ENCODE data around the gene SMKR1. TPM values are rescaled to one million over a fixed set of nuclear protein-coding genes. Genes with fewer than 3 reads are reported as not detected.

Gene SMKR1
- total and polyA plus RNA-seq, 9 donors, result 0.48 to 3.2 (median 0.67) TPM; not detected in 2

GRCh38 chr7:129462420-129462819 is 39.9 kb upstream of the SMKR1 start:
- Histone ChIP-seq H3K27me3 (no peaks in the 10 kb centered on the region), H3K36me3 (no peaks in the 10 kb centered on the region), H3K4me3 (no peak overlapping the region), H3K4me1 (ENCODE audit: insufficient read depth) (no peaks in the 10 kb centered on the region), H3K27ac (no peak overlapping the region), H3K9me3 (no peaks in the 10 kb centered on the region)
- no peak for DNase-seq
- WGBS, 3 donors, result 84 to 85% (median 84%) methylated on average over 1 of the region's 1 CpG
- intact Hi-C loops (cut with DNase I), result loop anchor here in 1 of 4 donors (10.0 kb wide), 1 partner anchor 248 kb away; no protein-coding TSS in a partner anchor
- TF ChIP-seq EP300 (IDR thresholded peaks at IDR 0.05) (no peak), CTCF (IDR thresholded peaks at IDR 0.05) (no peak), POLR2A (IDR thresholded peaks at IDR 0.05) (no peak)

- no peaks in the 10 kb centered on the region for H3K36me3 ChIP-seq
- 93 to 97% (median 94%) methylated on average over 4 of the region's 4 CpGs for WGBS, 3 donors
- intact Hi-C loops (cut with DNase I), result loop anchor here in 1 of 4 donors (10.0 kb wide), 1 partner anchor 249 kb away; no protein-coding TSS in a partner anchor
Measured at GRCh38 chr7:129464194-129464593, 38.1 kb upstream of the SMKR1 start.

GRCh38 chr7:129465080-129465479 is 37.3 kb upstream of the SMKR1 start:
- no peaks in the 10 kb centered on the region for H3K27me3 ChIP-seq
- WGBS, 3 donors, result 69 to 75% (median 75%) methylated on average over 2 of the region's 2 CpGs
- TF ChIP-seq EP300 (IDR thresholded peaks at IDR 0.05) (no peak), POLR2A (IDR thresholded peaks at IDR 0.05) (no peak), CTCF (IDR thresholded peaks at IDR 0.05) (no peak)
- no peak overlapping the region for H3K4me3 ChIP-seq
- H3K36me3 ChIP-seq, result no peaks in the 10 kb centered on the region
- no peaks in the 10 kb centered on the region for H3K4me1 ChIP-seq (ENCODE audit: insufficient read depth)
- no peak overlapping the region for H3K27ac ChIP-seq
- no peak for DNase-seq
- no peaks in the 10 kb centered on the region for H3K9me3 ChIP-seq
- intact Hi-C loops (cut with DNase I), result loop anchor here in 1 of 4 donors (10.0 kb wide), 1 partner anchor 250 kb away; no protein-coding TSS in a partner anchor

More at GRCh38 chr7:129464194-129464593, 38.1 kb upstream of the SMKR1 start:
- no peaks in the 10 kb centered on the region for H3K9me3 ChIP-seq
- no peak overlapping the region for H3K4me3 ChIP-seq
- H3K27ac ChIP-seq, result no peak overlapping the region
- H3K4me1 ChIP-seq (ENCODE audit: insufficient read depth), result no peaks in the 10 kb centered on the region
- no peak for DNase-seq
- TF ChIP-seq CTCF (IDR thresholded peaks at IDR 0.05) (no peak), POLR2A (IDR thresholded peaks at IDR 0.05) (no peak), EP300 (IDR thresholded peaks at IDR 0.05) (no peak)
- no peaks in the 10 kb centered on the region for H3K27me3 ChIP-seq

GRCh38 chr7:129466796-129467195 is 35.5 kb upstream of the SMKR1 start:
- Histone ChIP-seq H3K4me1 (ENCODE audit: insufficient read depth) (no peaks in the 10 kb centered on the region), H3K4me3 (no peak overlapping the region), H3K36me3 (no peaks in the 10 kb centered on the region), H3K27ac (no peak overlapping the region), H3K9me3 (no peaks in the 10 kb centered on the region), H3K27me3 (no peaks in the 10 kb centered on the region)
- DNase-seq, result no peak
- TF ChIP-seq POLR2A (IDR thresholded peaks at IDR 0.05) (no peak), CTCF (IDR thresholded peaks at IDR 0.05) (no peak), EP300 (IDR thresholded peaks at IDR 0.05) (no peak)
- WGBS, 3 donors, result 85 to 89% (median 88%) methylated on average over 3 of the region's 3 CpGs
- intact Hi-C loops (cut with DNase I), result loop anchor here in 1 of 4 donors (10.0 kb wide), 1 partner anchor 252 kb away; no protein-coding TSS in a partner anchor

All from ovary (tissue), 9 donors.